ENCODE results near the gene CMTM2. TPM values are rescaled to one million over a fixed set of nuclear protein-coding genes. Genes with fewer than 3 reads are reported as not detected.
"Not testable (repeated sequence)": the region's sequence is repeated elsewhere in the genome, so short reads cannot be mapped to it uniquely, and the experiment has no call there.

CMTM2 gene
- total and polyA plus RNA-seq, 10 donors: 0.70 to 54.6 (median 8.8) TPM

GRCh38 chr16:66620429-66620795 lies 41.1 kb downstream of the CMTM2 start:
- peaks cover 0 to 11% (median 0%) of the 10 kb centered on the region in 6 donors for H3K4me1 ChIP-seq
- no peak for DNase-seq
- no peaks in the 10 kb centered on the region for H3K27me3 ChIP-seq (replicated peaks in 1 of 7)
- H3K27ac ChIP-seq: no peak overlapping the region
- H3K4me3 ChIP-seq: no peak overlapping the region
- no peaks in the 10 kb centered on the region for H3K9me3 ChIP-seq
- TF ChIP-seq POLR2A (IDR thresholded peaks at IDR 0.05) (no peak), CTCF (IDR thresholded peaks at IDR 0.05 in 8 of 11, conservative IDR thresholded peaks at IDR 0.05 in 3 of 11) (no peak), POLR2AphosphoS5 (IDR thresholded peaks at IDR 0.05) (no peak)
- H3K36me3 ChIP-seq: peaks cover 0 to 21% (median 0%) of the 10 kb centered on the region in 6 donors
- WGBS, 5 donors: 90 to 97% (median 92%) methylated on average over 7 to 8 of the region's 8 CpGs
- intact Hi-C loops (cut with DNase I; ENCODE audit: low total_unique reads): no loop called here

DNA sequence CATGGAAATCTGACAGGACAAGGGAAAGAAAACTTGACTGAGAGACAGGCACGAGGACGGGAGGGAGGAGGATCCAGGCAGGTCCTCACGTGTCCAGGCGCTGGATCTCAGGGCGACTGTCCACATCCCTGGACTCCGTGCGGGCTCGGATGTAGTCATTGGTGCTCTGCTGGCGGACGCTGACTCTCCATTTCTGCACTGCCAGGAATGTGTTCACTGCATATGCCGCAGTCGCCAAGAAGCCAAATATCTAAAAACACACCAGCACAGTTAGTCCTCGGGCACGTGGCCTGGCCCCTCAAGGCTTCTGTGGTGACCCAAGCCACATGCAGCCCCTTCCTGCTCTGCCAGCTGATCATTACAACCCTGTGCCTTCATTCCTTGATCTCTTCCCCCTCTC lies 42.7 kb downstream of the CMTM2 start:
- DNase-seq: peak; percentile 39
- H3K9me3 ChIP-seq: no peaks in the 10 kb centered on the region
- intact Hi-C loops (cut with DNase I; ENCODE audit: low total_unique reads): no loop called here
- 93 to 98% (median 96%) methylated on average over 12 to 14 of the region's 14 CpGs for WGBS, 5 donors
- no peak overlapping the region for H3K4me3 ChIP-seq
- H3K4me1 ChIP-seq: peaks cover 0 to 11% (median 0%) of the 10 kb centered on the region in 6 donors
- peaks cover 0 to 21% (median 0%) of the 10 kb centered on the region in 6 donors for H3K36me3 ChIP-seq
- no peaks in the 10 kb centered on the region for H3K27me3 ChIP-seq (replicated peaks in 1 of 7)
- no peak overlapping the region for H3K27ac ChIP-seq
- TF ChIP-seq POLR2AphosphoS5 (IDR thresholded peaks at IDR 0.05): no peak
- no peak for TF ChIP-seq CTCF (IDR thresholded peaks at IDR 0.05 in 8 of 11, conservative IDR thresholded peaks at IDR 0.05 in 3 of 11)
- TF ChIP-seq POLR2A (IDR thresholded peaks at IDR 0.05): no peak

DNA sequence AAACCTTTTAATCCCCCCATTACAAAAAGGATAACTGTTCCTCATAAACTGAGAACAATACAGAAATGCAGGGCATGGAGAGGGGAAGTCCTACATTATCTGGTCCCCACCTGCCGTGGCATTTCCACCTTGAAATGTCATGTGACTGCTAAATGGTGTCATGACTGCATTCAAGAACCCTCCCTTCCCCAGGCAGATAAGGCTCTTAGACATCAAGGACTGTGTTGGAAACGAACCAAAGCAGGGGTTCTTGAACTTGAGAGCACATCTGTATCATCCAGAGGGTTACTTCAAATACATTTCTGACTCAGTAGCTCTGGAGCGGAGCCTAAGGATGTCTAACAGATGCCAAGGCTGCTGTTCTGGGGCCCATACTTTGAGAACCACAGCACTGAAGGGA lies 43.6 kb downstream of the CMTM2 start:
- TF ChIP-seq CTCF (IDR thresholded peaks at IDR 0.05 in 8 of 11, conservative IDR thresholded peaks at IDR 0.05 in 3 of 11) (no peak), POLR2AphosphoS5 (IDR thresholded peaks at IDR 0.05) (no peak), POLR2A (IDR thresholded peaks at IDR 0.05) (no peak)
- intact Hi-C loops (cut with DNase I; ENCODE audit: low total_unique reads): no loop called here
- WGBS, 5 donors: 54 to 74% (median 70%) methylated on average over 3 of the region's 3 CpGs
- peaks cover 0 to 11% (median 0%) of the 10 kb centered on the region in 6 donors for H3K4me1 ChIP-seq
- H3K27ac ChIP-seq: no peak overlapping the region
- H3K4me3 ChIP-seq: no peak overlapping the region
- DNase-seq: no peak
- no peaks in the 10 kb centered on the region for H3K9me3 ChIP-seq
- H3K36me3 ChIP-seq: peaks cover 0 to 21% (median 0%) of the 10 kb centered on the region in 6 donors
- H3K27me3 ChIP-seq (replicated peaks in 1 of 7): no peaks in the 10 kb centered on the region

- intact Hi-C loops (cut with DNase I; ENCODE audit: low total_unique reads): no loop called here
- no peaks in the 10 kb centered on the region for H3K27me3 ChIP-seq (replicated peaks in 1 of 7)
- TF ChIP-seq CTCF (IDR thresholded peaks at IDR 0.05 in 8 of 11, conservative IDR thresholded peaks at IDR 0.05 in 3 of 11): no peak
- TF ChIP-seq POLR2AphosphoS5 (IDR thresholded peaks at IDR 0.05): no peak
- TF ChIP-seq POLR2A (IDR thresholded peaks at IDR 0.05): no peak
Observed at GRCh38 chr16:66623755-66624154, 44.5 kb downstream of the CMTM2 start.

DNA sequence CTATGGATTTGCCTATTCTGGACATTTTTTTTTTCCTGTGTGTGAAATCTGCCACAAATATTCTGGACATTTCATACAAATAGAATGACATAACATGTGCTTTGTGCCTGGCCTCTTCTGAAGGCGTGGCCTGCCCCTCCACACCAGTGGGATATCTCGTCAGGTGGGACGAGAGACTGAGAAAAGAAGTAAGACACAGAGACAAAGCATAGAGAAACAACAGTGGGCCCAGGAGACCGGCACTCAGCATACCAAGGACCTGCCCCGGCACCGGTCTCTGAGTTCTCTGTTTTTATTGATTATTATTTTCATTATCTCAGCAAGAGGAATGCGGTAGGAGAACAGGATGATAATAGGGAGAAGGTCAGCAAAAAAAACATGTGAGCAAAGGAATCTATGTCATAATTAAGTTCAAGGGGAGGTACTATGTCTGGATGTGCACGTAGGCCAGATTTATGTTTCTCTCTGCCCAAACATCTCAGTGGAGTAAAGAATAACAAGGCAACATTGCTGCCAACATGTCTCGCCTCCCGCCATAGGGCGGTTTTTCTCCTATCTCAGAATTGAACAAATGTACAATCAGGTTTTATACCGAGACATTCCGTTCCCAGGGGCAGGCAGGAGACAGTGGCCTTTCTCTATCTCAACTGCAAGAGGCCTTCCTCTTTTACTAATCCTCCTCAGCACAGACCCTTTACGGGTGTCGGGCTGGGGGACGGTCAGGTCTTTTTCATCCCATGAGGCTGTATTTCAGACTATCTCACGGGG lies 48.5 kb downstream of the CMTM2 start:
- peak; percentile 24 for DNase-seq
- intact Hi-C loops (cut with DNase I; ENCODE audit: low total_unique reads); H3K36me3 ChIP-seq; H3K27ac ChIP-seq; H3K4me1 ChIP-seq; H3K4me3 ChIP-seq; H3K9me3 ChIP-seq; H3K27me3 ChIP-seq (replicated peaks in 1 of 7): not testable (repeated sequence)
- WGBS, 5 donors: 89 to 93% (median 92%) methylated on average over 17 of the region's 17 CpGs

More at GRCh38 chr16:66623755-66624154, 44.5 kb downstream of the CMTM2 start:
- no peak overlapping the region for H3K27ac ChIP-seq
- peaks cover 0 to 11% (median 0%) of the 10 kb centered on the region in 6 donors for H3K4me1 ChIP-seq
- WGBS, 5 donors: 89 to 95% (median 90%) methylated on average over 3 of the region's 3 CpGs
- no peaks in the 10 kb centered on the region for H3K9me3 ChIP-seq
- H3K4me3 ChIP-seq: no peak overlapping the region
- DNase-seq: no peak
- peaks cover 0 to 15% (median 0%) of the 10 kb centered on the region in 6 donors for H3K36me3 ChIP-seq
